HG02610 (cell line): ENCODE results near the gene C13orf46.
"Not testable (repeated sequence)": the region's sequence is repeated elsewhere in the genome, so short reads cannot be mapped to it uniquely, and the experiment has no call there.

Source experiments
- ATAC-seq: cut with Tn5 transposase; IDR thresholded peaks from one replicate; pipeline ENCODE4 v1.9.1; 2021; ENCODE audit warnings: mild to moderate bottlenecking, moderate library complexity; ENCODE audit not compliant: unreplicated experiment

Gene C13orf46

DNA sequence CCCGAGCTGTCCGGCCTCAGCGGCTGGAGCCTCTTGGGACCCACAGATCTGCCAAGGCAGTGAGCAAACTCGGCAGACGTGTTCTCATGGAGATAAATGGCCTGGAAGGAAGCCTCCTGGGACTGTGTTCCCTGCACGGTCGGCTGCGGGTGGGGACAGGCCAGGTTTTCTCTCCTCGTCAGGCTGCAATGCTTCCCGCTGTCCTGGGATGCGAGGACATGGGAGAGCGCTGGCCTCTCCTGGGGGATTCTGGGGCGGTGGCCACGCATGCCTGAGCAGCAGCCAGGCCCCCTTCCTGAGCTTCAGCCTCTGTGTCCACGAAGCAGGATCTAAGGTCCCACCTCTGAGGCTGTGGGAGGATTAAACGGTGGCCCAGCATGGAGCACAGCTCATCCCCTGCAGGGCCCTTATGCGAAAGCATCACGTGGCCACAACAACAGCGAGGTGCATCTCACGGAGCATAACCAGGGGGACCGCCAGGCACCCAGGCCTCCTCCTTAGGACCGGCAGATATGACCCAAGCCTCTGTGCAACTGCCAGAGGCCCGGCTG lies 21.2 kb upstream of the C13orf46 start:
- ATAC-seq = no peak

DNA sequence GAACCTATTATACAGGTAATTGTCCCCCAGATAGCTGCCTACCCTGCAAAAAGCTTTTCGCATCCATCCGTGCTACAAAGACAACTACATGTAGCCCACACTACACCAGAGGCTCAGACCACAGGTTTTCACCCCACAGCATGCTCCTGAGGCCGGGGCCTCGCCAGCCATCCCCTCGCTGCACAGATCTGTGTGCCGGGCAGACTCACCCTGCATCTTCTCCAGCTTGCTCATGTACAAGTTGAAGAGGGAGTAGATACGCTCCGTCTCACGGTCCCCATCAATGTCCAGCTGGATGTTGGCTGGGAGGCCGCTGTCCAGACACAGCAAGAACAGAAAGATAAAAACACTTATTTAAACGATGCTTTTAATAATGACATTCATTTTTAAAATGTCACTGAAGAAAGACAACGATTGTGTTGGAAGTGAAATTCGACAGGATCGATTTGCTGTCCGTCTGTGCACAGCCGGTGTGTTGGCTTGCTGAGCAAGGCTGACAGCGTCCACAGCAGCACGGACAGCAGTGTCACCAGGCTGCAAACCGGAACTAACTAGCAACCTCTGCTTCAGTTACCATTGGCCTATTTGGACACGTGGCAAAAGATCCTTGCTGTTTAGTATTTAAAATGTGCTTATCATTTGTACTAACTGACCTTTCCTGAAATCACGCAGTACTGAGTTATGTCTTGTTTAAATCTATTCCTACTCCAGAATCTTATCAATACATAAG lies 18.6 kb upstream of the C13orf46 start:
- no peak for ATAC-seq

DNA sequence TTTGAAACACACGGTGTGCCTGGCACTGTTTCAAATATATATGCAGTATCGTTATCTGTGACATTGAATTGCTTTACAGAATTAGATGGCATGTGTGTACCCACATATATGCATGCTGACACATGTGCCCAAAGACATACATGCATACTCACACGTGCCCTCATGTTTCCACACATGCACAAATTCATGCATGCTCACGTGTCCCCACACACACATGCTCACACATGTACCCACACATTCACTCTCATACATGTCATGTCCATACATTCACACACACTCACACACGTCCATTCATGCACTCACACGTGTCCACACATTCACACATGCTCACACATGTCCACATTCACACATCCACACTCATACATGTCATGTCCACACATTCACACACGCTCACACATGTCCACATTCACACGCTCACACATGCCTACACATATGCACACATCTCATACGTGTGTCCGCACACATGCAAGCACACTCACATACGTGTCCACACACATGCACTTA lies 17.9 kb upstream of the C13orf46 start:
- no peak for ATAC-seq

- ATAC-seq = no peak
Measured at GRCh38 chr13:113991191-113991669, 17.4 kb upstream of the C13orf46 start.

- ATAC-seq = no peak
Measured at GRCh38 chr13:113990321-113990837, 16.5 kb upstream of the C13orf46 start.

DNA sequence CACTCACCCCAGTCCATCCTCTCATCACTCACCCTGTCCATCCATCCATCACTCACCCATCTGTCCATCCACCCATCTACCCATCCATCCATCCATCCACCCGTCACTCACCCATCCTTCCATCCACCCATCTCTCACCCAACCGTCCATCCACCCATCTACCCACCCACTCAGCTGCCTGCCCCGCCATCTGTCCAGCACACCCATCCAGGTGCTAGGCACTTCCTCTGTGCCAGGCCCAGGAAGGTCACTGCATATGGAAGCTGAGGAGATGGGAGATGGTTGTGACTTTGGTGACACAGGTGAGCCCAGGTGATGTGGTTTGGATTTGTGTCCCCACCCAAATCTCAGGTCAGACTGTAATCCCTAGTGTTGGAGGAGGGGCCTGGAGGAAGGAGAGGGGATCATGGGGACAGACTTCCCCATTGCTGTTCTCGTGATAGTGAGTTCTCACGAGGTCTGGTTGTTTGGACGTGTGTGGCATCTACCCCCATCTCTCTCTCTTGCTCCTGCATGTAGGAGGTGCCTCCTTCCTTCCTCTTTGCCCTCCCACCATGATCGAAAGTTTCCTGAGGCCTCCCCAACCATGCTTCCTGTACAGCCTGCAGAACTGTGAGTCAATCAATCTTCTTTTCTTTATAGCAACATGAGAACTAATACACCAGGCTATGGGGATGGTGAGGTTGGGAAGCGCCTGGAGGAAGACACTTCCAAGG lies 15.9 kb upstream of the C13orf46 start:
- no peak for ATAC-seq

DNA sequence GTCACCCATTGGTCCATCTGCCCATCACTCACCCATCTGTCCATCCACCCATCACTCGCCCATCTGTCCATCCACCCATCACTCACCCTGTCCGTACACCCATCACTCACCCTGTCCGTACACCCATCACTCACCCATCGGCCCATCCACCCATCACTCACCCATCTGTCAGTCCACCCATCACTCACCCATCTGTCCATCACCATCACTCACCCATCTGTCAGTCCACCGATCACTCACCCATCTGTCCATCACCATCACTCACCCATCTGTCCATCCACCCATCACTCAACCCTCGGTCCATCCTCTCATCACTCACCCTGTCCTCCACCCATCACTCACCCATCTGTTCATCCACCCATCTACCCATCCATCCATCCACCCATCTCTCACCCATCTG lies 15.0 kb upstream of the C13orf46 start:
- not testable (repeated sequence) for ATAC-seq

DNA sequence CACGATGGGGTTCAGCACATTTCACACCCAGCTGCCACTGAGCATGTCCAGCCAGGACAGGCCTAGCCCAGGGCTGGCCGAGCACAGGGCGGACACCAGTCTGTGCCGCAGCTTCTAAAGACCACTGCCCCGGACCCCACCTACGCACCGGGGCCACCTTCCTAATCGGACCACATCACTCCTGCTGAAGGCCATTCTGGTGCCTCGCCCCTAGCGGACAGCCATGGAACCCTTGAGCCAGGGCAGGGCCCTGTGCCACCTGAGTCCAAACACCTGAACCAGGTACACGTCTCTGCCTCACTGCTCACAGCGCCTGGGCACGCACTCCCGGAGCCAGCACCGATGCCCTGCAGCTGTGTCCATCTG lies 8.4 kb upstream of the C13orf46 start:
- ATAC-seq = no peak

DNA sequence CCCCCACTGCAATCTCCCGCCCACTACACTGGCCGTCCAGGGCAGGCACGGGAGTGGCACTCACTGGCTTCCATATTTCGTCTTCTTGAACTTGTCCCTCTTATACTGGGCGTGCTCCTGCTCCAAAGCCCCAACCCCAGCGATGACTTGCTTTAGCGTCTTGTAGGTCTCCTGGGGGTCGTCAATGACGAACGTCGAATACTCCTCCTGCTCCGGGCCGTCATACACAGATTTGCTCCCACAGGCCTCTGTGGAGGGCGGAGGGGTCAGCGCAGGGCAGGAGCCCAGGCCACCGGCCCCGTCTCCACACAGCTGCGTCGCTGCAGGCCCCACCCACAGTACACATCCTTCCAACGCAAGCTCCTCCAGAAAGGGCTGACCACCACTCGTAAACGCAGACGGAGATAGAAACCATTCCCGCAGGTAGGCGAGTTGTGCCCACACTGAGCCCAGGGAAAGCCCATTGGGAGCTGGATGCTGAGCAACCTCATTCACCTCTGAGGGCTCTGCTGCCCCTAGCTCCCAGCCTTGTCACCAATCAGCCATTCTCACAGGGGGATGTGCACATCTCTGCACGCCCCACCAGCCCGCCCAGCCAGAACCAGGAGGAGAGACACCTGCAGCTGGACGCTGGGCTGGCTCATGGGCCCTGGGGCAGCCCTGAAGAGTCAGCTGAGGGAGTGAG lies 7.9 kb upstream of the C13orf46 start:
- no peak for ATAC-seq

- no peak for ATAC-seq
Measured at GRCh38 chr13:113981194-113981605, 7.3 kb upstream of the C13orf46 start.

- ATAC-seq = no peak
Measured at GRCh38 chr13:113980489-113981064, 6.7 kb upstream of the C13orf46 start.

GRCh38 chr13:113979791-113980471 lies 6.1 kb upstream of the C13orf46 start:
- no peak for ATAC-seq

- ATAC-seq = no peak
Measured at GRCh38 chr13:113978741-113979481, 5.0 kb upstream of the C13orf46 start.

DNA sequence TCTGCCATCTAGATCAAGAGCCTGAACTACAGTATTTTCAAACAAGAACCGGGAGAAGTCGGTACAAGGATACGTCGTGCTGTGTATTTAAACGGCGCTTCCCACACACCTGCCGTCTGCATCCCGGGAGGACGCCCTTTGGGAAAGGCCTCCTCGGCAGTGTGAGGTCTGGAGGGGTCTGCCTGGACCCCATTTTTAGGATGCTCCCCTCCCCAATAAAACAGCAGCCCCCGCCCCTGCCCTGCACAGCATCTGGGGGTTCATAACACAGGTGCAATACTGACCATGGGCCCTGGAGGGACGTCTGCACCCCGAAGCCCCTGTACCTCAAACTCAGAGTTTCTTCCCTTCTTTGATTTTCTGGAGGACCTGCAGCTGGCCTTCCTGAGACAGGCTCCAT lies 4.1 kb upstream of the C13orf46 start:
- no peak for ATAC-seq

GRCh38 chr13:113976711-113977684 lies 3.1 kb upstream of the C13orf46 start:
- no peak for ATAC-seq

GRCh38 chr13:113975416-113975815 lies 1.5 kb upstream of the C13orf46 start:
- no peak for ATAC-seq

GRCh38 chr13:113974304-113975281 lies 717 bp upstream of the C13orf46 start:
- no peak for ATAC-seq
